Mucosa of descending colon (tissue), 3 donors: ENCODE results near the gene PDE2A. TPM values are rescaled to one million over a fixed set of nuclear protein-coding genes. Genes with fewer than 3 reads are reported as not detected.

ENCODE experiments used
- ATAC-seq: fragments of 200-7000 bp; cut with Tn5 transposase; one replicate; pipeline ENCODE4 v1.9.1; 2020; ENCODE audit warnings: mild to moderate bottlenecking, moderate library complexity
- DNase-seq, 3 donors: peaks; one replicate each; pipeline ENCODE4 v3.0.0-alpha.2; 2020
- H3K36me3 ChIP-seq: fragments of 200-600 bp; one replicate; pipeline ENCODE4 v1.8.0; 2021; ENCODE audit warnings: low read depth, mild to moderate bottlenecking
- H3K4me1 ChIP-seq: fragments of 200-600 bp; one replicate; pipeline ENCODE4 v1.8.0; 2021; ENCODE audit warnings: low read depth, mild to moderate bottlenecking
- H3K4me3 ChIP-seq: fragments of 200-600 bp; one replicate; pipeline ENCODE4 v1.8.0; 2021; ENCODE audit warnings: mild to moderate bottlenecking
- H3K9me3 ChIP-seq: fragments of 200-600 bp; one replicate; pipeline ENCODE4 v1.8.0; 2021; ENCODE audit warnings: mild to moderate bottlenecking
- CTCF ChIP-seq: fragments of 200-600 bp; IDR thresholded peaks from one replicate; pipeline ENCODE4 v1.8.0; 2022; ENCODE audit warnings: antibody characterized with exemption, mild to moderate bottlenecking
- intact Hi-C, 2 donors: fragments of 100-400 bp; cut with DNase I in 1 of 2; cut with micrococcal nuclease in 1 of 2; formaldehyde crosslinking; loops; one replicate each; pipeline versions ENCODE4 v1.11.0 to v1.11.1; 2022; cut with DNase I, micrococcal nuclease
- total RNA-seq, 3 donors: library from RNA; stranded (reverse); fragmentation: NEBNext Ultra II Directional in 2 of 3; extraction: Animal tissue kit (Norgen Biotek cat#: 25700) in 2 of 3; gene quantifications; one replicate each; pipeline versions ENCODE4 v1.2.1 to v1.2.4, GENCODE V29; 2021 to 2023
- donor health status: DM: no; HTN: no; CAD: no; lungs with moderate emphysema.
- donor health status: DM: no; HTN: no; CAD: no.
- donor health status: DM: no; HTN: yes; CAD: no.

PDE2A gene
- total RNA-seq, 3 donors from 2014 or later: 7.0 to 45.9 (median 9.6) TPM

GRCh38 chr11:72665911-72666472 is 8.2 kb downstream of the PDE2A start:
- intact Hi-C loops: no loop called here
- no peak for DNase-seq

GRCh38 chr11:72662036-72662435 is 12.2 kb downstream of the PDE2A start:
- intact Hi-C loops: no loop called here
- Histone ChIP-seq H3K4me3 (no peak overlapping the region), H3K36me3 (no peaks in the 10 kb centered on the region), H3K4me1 (no peaks in the 10 kb centered on the region), H3K9me3 (no peaks in the 10 kb centered on the region)
- no peak for ATAC-seq
- DNase-seq: no peak
- TF ChIP-seq CTCF: no peak

More at GRCh38 chr11:72665911-72666472, 8.2 kb downstream of the PDE2A start:
- peaks cover 8% of the 10 kb centered on the region for H3K9me3 ChIP-seq
- ATAC-seq: no peak
- H3K4me1 ChIP-seq: no peaks in the 10 kb centered on the region
- H3K36me3 ChIP-seq: no peaks in the 10 kb centered on the region
- no peak overlapping the region for H3K4me3 ChIP-seq
- TF ChIP-seq CTCF: no peak

GRCh38 chr11:72661486-72661885 is 12.7 kb downstream of the PDE2A start:
- Histone ChIP-seq H3K4me3 (no peak overlapping the region), H3K36me3 (no peaks in the 10 kb centered on the region), H3K9me3 (no peaks in the 10 kb centered on the region), H3K4me1 (no peaks in the 10 kb centered on the region)
- DNase-seq (no peak), ATAC-seq (no peak)
- intact Hi-C loops: no loop called here
- no peak for TF ChIP-seq CTCF

GRCh38 chr11:72658989-72659640 is 15.1 kb downstream of the PDE2A start:
- Histone ChIP-seq H3K9me3 (no peaks in the 10 kb centered on the region), H3K4me3 (no peak overlapping the region), H3K4me1 (no peaks in the 10 kb centered on the region), H3K36me3 (no peaks in the 10 kb centered on the region)
- intact Hi-C loops: no loop called here
- no peak for TF ChIP-seq CTCF
- ATAC-seq: no peak
- no peak for DNase-seq

- no peak for TF ChIP-seq CTCF
- intact Hi-C loops: no loop called here
- H3K4me3 ChIP-seq: no peak overlapping the region
- no peak for ATAC-seq
- H3K36me3 ChIP-seq: no peaks in the 10 kb centered on the region
- DNase-seq: no peak
- no peaks in the 10 kb centered on the region for H3K4me1 ChIP-seq
- H3K9me3 ChIP-seq: no peaks in the 10 kb centered on the region
Observed at GRCh38 chr11:72657411-72658100, 16.7 kb downstream of the PDE2A start.
